GM18867 (cell line): ENCODE results near the gene TLCD1.

Source experiments
- ATAC-seq: cut with Tn5 transposase; IDR thresholded peaks from one replicate; pipeline ENCODE4 v1.9.1; 2021; ENCODE audit warnings: mild to moderate bottlenecking, moderate library complexity; ENCODE audit not compliant: unreplicated experiment

TLCD1 gene

DNA sequence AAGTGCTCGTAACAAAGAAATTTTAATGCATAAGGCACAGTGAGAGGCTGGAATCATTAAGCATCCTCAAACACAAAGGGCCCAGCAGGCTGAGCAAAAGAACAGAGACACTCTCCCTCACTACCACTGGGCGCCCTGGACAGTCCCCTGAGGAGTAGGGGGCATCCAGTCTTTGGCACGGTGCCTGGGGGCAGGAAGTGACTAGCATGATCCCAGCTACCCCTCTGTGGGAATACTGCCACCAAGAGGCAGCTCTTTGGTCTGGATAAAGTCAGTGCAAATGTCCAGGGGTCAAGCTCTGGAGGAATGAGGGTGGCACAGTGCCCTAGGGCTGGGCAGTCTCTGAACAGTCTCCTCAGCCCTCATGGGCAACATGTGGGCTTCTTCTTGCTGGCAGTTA, 11.8 kb downstream of the TLCD1 start:
- no peak for ATAC-seq

DNA sequence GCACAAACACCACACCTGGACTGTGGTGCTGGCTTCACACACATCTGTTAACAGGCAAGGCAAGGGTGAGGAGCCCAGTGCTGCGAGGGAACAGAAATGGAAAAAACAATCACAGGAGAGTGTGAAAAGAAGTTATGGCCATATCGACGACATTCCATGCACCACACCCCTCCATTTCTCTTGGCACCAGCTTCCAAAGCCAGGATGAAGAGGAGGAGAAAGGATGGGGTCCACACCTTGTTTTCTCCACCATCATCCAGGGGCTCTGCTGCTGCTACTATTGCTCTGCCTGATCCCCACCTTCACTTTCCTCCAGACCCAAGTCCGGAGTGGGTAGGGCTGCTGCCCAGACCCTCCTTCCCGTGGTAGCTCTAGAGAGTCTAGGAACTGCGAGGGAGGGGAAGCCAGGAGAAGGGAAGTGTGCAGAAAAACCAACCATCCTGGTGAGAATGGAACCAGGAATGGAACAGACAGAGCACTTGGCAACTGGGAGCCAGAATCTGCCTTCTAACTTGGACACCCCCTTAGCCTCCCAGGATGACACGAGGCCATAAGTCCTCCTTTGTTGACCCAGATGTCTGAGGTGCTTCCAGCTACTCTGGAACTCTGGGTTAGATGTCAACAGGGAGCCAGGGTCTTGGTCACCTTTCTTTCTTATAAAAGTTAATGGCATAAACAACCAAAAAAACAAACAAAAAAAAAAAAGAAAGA, 13.2 kb downstream of the TLCD1 start:
- ATAC-seq, result no peak

DNA sequence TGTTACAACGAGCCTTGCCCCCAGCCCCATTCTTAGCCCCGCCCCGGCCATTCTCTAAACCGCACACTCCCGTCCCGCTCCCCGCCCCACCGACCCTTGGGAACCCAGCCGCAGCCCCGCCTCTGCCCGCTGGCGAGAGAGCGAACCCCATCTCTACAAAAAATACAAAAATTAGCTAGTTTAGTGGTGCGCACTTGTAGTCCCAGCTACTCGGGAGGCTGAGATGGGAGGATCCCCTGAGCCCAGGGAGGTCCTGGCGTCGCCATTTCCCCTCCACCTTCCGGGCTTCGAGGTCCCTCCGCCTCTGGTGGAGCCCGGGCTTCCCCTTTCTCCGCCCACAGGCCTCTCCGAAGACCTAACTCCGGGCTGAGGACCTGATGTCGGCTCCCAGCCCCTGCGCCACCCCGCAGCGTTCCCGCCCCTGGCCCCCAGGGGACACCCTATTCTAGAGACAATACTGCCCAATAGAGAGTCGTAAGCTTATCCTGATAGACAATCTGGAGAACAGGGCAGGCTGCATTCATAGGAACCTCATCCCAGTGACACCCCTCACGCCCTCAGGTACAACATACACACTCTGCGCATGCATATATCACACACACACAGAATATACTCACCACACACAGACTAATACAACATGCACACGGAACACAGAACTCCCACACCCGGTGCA, 13.9 kb downstream of the TLCD1 start:
- no peak for ATAC-seq

DNA sequence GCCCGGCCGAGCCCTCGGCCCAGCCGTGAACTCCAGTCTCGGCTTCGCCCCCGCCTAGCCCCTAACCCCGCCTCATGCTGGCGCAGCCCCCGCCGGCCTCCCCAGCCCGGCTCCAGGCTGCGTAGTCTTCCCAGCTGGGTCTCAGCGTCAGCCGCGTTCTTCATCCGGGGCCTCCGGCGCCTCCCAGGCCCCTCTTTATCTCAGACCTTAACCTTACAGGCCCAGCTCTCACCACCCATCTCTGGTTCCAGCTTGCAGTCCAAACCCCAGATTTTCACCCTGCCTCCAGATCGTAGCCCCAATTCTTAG, 14.4 kb downstream of the TLCD1 start, which contains the start of gene PROCA1:
TSS of gene PROCA1 (minus strand) at position 166 of the 309 bp plus-strand sequence. CDS start 228 bp downstream, outside the sequence.
- peak; percentile 30 for ATAC-seq

DNA sequence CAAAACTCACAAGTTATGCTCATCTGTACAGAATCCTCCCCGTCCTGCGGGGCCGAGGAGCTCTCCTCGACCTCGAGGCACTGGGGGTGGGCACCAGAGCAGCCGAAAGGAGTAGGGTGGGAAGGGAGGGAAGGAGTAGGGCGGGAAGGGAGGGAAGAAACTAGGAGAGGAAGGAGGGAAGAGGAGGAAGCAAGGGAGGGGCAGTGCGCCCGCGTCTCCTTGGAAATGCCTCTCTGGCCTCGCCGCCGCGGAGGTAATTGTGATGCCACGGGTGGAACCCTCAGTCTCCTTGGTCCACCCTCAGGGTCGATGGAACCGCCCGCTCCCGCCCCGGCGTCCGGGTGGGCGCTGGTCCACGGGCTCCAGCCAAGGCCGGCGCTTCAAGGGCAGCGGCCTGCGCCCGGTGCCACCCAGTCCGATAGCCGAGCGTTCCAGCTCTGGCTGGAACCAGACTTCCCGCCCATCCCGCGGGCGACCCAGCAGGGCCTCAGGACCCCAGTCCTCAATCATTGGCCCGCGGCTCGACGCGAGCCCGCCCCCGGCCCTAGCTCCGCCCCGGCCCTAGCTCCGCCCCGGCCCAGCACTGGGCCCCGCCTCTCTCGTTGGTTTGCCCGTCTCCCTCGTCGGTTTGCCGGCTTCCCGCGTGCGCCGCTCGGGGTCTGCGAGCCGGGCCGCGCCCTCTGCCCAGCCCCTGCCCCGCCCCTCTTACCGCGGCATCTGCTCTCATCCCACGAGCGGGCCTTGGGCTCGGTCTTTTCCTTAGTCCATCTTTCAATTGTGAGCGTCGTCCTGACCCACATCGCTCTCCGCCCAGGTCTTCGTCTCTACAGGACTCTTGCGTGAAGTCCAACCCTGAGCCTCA, 14.9 kb downstream of the TLCD1 start:
- ATAC-seq, result peak; percentile 68

DNA sequence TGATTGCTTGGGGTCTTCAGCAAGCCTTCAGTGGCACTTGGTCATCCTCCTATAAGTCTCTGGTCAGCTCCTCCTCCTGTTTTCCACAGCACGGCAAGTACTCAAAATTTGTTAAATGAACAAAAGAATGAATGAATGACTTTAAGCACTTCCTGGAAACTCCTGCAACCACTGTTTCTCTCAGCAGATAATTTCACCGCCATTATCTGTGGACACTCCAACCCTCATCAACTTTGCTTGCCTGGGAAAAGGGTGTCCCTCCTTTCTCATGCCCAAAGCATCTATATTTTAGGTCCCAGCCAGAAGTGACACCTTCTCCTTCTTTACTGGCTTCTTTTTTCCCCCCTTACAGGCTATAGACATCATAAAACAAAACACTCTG, 18.7 kb downstream of the TLCD1 start:
- ATAC-seq, result no peak

DNA sequence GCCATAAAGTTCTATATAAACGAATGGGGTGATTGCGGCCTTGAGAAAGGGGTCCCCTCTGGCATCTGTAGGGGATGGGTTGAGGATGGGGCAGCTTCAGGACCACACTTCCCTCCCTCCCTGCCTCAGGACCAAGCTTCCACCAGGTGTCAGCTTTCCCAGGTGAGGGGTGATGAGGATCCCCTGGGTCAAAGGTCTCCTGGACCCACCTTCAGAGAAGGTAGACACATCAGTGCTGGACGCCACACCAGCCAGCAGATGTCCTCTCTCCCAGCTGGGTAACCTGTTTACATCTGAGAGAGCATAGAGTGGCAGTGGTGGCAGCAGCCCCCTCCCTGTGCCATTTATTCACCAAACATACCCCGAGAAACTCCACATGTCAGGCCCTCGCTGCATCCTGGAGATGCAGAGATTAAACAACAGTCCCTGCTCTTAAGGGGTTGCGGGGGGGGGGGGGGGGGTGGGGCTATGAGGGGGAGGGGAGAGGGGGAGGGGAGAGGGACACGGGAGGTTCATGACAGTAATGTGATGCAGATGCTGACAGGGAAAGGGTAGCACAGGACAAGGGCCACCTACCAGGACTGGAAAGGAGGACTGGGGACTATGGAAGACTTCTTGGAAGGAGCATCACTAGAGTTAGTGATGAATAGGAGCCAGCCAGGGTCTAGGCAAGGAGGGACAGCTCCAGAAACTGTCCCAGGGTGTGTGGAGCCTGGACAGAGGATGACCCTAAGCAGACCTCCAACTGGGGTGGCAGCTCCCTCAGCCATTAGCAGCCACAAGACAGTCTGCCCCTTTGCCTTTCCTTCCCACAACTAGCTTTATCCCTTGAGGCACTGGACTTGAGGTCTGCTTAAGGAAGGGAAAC, 19.3 kb downstream of the TLCD1 start:
- ATAC-seq, result no peak

DNA sequence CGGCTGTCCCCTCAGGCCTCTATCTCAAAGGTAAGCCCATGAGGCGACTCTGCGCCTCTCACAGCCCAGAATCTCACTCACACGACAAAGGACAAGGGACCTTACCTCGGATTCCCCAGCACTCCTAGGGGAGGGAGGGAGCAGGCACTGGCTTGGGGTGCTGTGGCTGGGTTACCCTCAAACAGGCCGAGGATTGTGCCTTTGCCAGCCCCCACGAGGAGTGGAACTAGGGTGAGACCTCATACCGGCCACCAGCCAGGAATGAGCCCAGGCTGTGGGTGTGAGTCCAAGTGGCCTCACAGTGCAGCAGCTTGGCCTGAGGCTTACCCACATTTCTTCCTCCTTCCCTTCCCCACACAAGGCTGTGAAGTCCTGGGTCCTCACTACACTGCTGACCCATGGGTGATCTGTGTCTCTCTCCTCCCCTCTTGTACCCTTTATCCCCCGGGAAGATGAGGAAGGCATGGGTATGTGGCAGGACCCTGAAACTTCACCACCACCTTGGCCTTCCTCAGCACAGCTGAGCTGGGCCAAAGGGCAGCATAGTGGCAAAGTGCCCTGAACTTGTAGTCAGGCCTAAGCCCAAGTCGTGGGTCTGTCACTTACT, 20.2 kb downstream of the TLCD1 start:
- no peak for ATAC-seq

DNA sequence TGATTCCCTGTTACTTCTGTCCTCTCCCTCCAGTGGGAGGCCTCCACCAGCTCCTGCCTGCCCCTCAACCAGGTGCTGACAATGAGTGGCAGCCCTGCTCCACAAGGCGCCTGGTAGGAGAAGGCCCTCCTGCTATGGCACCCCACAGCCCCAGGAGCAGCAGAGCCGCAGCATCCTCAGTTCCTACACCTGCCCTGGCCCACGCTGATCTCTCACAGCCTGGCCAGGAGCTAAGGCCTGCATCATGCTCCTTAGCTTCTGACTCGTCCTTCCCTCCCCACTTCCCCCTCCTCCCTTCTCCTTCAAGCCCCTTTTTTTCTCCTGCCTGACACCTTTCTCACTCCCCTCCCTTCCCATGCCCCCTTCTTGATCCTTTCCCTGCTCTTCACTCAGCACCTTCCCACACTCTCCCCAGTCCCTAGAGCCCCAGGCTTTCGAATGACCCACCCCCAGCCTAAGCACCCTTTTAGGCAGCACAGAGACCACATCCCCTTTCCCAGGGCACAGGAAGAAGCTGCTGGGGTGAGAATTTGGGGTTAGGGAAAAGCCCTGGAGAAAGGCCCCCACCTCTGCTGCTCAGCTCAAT, 20.9 kb downstream of the TLCD1 start:
- no peak for ATAC-seq

DNA sequence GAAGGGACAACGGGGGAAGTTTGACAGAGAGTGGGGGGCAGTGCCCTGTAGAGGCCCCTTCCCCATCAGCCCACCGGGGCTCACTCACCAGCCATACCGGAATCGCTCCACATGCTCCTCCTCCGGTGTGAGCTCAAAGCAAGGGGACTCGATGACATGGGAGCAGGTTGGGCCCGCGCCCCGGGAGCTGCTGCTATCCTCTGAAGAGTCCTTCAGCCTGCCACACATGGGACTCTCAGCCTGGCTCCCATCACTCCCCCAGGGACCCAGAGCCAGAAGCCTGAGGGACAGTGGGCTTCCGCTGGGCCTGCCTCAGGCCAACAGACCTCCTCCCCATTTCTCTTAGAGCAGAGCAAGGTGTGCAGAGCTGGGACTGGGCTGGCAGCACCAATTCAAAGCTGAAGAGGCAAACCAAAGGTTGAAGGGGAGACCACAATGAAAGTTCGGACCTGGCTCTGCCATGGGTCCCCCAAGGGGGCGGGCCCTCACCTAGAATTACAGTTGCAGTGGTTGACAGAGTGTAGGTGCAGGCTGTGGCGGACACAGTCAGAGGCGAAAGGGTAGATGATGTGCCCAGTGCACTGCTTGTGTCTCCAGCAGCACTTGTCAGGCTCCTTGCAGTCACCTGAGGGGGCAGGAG, 21.7 kb downstream of the TLCD1 start:
- no peak for ATAC-seq

DNA sequence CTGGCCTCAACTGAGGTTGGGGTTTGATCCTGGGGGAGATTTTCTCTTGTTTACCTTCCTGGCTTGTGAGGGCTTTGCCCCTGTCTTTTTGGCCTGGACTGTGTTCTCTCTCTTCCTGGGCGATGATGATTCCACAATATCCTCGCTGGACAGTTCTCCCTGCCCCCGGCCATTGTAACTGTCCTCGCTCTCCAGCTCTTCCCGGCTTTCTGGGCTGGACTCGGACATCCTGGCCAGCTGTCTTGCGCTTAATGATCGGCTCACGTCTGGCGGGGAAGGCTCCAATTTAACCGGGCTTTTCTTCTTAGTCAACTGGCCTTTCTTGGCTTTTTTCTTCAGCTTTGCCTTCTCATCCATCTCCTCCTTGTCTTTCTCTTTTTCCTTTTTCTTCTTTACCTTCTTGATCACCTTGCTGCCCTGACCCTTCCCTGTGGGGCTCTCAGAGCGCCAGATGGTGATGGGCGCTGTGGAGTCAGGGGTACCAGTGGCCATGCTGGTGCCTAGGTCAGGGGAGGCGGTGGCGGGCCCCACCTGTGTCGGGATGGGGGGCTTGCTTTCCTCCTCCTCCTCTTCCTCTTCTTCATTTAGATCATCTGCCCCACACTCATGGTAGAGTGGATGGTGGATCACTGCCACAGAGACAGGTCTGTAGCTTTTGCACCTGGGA, 22.3 kb downstream of the TLCD1 start:
- no peak for ATAC-seq

DNA sequence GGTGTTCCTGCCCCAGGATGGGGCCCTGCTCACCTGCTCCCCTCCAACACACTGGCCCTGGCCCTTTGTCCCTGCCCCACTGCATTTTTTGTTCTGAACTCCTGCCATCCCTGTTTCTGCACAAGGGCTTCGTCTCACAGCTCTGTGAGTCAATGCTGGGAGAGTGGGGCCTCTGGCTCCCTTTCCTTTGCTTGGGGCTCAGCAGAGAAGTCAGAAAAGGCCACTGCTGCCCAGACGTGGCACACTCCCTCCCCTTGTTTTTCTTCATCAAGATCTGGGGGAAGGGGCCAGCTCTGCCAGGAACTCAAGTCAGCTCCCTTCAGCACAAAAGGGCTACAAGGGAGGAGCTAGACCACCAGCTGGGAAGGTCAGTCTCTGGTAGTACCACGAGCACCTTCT, 23.3 kb downstream of the TLCD1 start:
- no peak for ATAC-seq

DNA sequence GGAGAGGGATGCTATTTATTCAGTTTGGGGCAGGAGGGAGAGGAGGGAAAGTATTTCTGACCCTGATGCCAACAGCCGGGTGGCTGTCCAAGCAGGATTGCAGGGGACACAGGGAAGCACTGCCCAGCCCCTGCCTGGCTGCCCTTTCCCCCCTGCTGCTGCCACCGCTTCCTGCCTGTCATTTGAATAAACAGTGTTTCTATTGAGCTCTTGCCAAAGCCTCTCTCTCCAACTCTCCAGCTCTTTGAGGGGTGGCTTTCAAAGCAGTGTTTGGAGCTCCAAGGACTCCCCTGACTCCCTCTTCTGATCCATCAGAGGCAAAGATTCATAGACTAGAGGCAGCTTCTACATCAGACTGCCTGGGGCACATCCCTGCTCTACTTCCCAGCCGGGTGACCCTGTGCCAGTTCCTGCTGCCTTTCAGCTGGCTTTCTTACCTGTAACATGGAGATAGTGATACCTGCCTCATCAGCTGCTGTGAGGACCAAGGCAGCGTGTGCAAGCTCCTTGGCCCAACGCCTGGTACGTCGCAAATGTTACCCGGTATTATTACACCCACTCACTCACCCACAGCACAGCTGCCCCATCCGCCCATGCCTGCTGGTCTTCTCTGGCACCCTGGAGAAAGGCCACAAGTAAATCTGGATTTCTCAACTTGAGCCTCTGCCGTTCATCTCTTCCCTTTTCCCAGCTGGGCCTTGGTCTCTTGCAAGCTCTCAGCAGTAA, 23.8 kb downstream of the TLCD1 start:
- ATAC-seq, result no peak

DNA sequence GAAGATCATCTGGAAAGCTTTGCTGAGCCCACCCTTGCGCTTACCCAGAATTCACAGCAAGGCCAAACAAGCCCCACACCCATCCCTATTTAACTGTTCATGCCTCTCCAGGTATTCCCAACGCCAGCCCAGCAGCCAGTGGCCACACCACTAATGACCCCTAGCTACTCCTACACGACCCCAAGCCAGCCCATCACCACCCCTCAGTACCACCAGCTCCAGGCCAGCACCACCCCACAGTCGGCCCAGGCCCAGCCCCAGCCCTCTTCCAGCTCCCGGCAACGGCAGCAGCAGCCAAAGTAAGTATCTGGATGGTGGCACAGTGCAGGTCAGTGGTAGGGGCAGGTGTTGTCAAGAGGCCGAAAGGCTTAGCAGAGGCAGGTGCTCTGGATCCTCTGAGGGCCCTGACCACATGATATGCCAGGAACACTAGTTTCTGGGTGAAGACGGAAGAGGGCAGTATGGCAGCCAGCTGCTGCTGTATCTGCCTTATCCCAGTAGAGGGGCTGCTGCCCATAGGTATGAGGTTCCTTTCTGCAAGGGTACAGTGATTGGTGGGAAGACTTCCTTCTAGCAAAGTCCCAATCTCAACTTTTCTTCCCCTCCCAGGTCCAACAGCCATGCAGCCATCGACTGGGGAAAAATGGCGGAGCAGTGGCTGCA, 25.1 kb downstream of the TLCD1 start:
- no peak for ATAC-seq

DNA sequence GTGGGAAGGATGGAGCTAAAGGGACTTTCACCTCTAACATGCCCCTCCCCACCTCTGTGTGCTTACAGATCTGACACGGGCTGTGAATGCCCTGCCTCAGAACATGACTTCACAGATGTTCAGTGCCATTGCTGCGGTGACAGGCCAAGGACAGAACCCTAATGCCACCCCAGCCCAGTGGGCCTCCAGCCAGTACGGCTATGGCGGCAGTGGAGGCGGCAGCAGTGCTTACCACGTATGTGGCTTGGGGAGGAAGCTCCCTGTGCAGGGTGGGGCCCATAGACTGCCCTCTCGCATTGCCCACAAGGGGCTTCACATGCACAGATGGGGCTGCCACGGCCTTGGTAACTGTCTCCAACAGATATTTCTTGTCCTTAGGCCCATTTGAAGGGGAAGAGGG, 25.8 kb downstream of the TLCD1 start:
- no peak for ATAC-seq

DNA sequence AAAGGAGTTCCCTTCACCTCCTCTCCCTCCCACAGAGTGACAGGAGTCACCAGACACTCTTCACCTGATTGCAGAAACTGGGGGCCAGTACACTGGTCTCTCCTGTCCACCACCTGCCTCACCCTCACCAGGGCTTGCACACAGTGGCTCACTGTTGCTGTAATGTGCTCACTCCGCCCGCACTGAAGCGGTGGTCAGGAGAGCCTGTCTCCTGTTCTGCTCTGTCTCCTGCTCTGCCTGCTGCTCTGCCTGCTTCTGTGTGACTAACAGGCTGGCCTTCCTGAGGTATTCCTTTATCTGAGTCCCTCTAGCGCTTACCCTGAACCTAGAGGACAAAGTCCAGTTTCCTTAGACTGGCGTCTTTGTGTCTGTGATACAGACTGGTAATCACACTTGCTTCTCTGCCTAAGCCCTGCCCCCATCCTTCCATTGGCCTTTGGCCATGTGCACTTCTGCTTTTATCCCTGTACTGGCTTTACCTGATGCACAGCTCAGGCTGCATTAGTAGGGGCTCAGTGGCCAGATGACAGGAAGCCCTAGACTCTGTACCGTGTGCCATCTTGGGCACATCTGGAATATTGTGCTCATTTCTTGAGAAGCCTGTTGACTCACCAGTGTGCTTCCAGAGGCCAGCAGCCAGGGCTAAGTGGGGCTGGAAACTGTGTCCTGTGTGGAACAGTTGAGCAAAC, 27.6 kb downstream of the TLCD1 start:
- no peak for ATAC-seq

DNA sequence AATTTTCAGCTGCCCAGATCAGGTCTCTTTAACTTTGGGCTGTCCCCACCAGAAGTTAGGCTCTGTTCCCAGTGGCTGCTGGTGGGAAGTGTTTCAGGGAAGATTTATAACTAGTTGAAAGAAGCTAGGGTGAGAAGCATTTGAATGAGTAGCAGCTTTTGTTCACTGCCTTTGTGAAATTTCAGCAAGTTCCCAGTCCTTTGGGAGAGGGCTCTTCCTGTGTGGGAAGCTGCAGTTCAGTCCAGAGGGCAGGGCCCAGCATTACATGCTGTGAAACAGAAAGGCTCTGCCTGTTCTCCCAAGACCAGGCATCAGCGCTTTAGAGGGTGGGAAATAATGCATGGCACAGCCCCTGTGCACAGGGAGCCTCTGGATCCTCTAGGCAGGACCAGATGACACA, 32.2 kb downstream of the TLCD1 start:
- ATAC-seq, result no peak
